ENCODE results near the gene CCDC87. TPM values are rescaled to one million over a fixed set of nuclear protein-coding genes. Genes with fewer than 3 reads are reported as not detected.

CCDC87 gene
- total and polyA plus RNA-seq, 2 experiments from 2014 or later: 0.39 to 1.2 TPM

DNA sequence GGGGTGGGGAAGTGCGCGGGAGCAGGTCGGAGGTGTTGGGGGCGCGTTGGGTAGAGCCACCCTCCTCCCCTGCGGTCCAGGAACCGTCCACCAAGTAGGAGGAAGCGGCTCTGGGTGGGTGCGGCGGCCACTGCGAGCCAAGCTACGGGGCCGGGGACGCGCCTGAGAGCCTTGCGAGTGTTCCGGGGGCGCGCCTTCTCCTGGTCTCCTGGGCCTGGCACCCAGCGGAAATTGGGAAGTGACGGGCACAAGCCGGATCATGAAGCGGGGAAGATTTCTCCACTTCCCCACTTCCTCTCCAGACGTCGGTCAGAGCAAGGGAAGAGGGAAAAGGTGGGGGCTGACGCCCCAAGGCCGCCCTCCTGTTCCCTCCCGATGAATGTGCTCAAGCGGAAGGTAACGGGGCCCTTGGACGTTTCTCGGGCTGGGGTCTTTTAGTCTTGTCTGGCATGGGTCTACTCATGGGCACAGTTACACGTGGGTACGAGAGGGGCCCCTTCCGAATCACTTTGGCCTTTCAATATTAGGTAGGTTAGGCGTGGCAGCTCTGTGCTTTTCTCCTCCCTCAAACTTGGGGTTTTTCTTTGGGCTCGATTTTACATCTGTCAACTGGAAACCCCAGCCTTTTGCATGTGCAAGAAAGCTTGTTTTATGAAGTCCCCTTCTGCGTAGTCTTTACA is 24.4 kb upstream of the CCDC87 start:
- TF ChIP-seq POLR2AphosphoS5 (IDR thresholded peaks at IDR 0.05; ENCODE audit: low read depth) (no peak), ZNF114 (CRISPR knock-in tag; IDR thresholded peaks at IDR 0.05) (no peak), NANOG (IDR thresholded peaks at IDR 0.05; ENCODE audit: borderline replicate concordance) (no peak), EZH2phosphoT487 (IDR thresholded peaks at IDR 0.05; ENCODE audit: unreplicated experiment) (no peak), JUNB (IDR thresholded peaks at IDR 0.05; ENCODE audit: unreplicated experiment) (no peak), CREB1 (CRISPR knock-in tag; IDR thresholded peaks at IDR 0.05; ENCODE audit: low read depth) (no peak), ZNF331 (CRISPR knock-in tag; IDR thresholded peaks at IDR 0.05; ENCODE audit: low read depth) (no peak), STAT1 (IDR thresholded peaks at IDR 0.05; ENCODE audit: unreplicated experiment) (no peak), EZH2 (IDR thresholded peaks at IDR 0.05; ENCODE audit: low read depth, unreplicated experiment) (no peak)
- TF ChIP-seq, protein P1, sequence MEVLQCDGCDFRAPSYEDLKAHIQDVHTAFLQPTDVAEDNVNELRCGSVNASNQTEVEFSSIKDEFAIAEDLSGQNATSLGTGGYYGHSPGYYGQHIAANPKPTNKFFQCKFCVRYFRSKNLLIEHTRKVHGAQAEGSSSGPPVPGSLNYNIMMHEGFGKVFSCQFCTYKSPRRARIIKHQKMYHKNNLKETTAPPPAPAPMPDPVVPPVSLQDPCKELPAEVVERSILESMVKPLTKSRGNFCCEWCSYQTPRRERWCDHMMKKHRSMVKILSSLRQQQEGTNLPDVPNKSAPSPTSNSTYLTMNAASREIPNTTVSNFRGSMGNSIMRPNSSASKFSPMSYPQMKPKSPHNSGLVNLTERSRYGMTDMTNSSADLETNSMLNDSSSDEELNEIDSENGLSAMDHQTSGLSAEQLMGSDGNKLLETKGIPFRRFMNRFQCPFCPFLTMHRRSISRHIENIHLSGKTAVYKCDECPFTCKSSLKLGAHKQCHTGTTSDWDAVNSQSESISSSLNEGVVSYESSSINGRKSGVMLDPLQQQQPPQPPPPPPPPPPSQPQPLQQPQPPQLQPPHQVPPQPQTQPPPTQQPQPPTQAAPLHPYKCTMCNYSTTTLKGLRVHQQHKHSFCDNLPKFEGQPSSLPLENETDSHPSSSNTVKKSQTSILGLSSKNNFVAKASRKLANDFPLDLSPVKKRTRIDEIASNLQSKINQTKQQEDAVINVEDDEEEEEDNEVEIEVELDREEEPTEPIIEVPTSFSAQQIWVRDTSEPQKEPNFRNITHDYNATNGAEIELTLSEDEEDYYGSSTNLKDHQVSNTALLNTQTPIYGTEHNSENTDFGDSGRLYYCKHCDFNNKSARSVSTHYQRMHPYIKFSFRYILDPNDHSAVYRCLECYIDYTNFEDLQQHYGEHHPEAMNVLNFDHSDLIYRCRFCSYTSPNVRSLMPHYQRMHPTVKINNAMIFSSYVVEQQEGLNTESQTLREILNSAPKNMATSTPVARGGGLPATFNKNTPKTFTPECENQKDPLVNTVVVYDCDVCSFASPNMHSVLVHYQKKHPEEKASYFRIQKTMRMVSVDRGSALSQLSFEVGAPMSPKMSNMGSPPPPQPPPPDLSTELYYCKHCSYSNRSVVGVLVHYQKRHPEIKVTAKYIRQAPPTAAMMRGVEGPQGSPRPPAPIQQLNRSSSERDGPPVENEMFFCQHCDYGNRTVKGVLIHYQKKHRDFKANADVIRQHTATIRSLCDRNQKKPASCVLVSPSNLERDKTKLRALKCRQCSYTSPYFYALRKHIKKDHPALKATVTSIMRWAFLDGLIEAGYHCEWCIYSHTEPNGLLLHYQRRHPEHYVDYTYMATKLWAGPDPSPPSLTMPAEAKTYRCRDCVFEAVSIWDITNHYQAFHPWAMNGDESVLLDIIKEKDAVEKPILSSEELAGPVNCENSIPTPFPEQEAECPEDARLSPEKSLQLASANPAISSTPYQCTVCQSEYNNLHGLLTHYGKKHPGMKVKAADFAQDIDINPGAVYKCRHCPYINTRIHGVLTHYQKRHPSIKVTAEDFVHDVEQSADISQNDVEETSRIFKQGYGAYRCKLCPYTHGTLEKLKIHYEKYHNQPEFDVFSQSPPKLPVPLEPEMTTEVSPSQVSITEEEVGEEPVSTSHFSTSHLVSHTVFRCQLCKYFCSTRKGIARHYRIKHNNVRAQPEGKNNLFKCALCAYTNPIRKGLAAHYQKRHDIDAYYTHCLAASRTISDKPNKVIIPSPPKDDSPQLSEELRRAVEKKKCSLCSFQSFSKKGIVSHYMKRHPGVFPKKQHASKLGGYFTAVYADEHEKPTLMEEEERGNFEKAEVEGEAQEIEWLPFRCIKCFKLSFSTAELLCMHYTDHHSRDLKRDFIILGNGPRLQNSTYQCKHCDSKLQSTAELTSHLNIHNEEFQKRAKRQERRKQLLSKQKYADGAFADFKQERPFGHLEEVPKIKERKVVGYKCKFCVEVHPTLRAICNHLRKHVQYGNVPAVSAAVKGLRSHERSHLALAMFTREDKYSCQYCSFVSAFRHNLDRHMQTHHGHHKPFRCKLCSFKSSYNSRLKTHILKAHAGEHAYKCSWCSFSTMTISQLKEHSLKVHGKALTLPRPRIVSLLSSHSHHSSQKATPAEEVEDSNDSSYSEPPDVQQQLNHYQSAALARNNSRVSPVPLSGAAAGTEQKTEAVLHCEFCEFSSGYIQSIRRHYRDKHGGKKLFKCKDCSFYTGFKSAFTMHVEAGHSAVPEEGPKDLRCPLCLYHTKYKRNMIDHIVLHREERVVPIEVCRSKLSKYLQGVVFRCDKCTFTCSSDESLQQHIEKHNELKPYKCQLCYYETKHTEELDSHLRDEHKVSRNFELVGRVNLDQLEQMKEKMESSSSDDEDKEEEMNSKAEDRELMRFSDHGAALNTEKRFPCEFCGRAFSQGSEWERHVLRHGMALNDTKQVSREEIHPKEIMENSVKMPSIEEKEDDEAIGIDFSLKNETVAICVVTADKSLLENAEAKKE (CRISPR knock-in tag; IDR thresholded peaks at IDR 0.05): no peak
- TF ChIP-seq, protein P2, sequence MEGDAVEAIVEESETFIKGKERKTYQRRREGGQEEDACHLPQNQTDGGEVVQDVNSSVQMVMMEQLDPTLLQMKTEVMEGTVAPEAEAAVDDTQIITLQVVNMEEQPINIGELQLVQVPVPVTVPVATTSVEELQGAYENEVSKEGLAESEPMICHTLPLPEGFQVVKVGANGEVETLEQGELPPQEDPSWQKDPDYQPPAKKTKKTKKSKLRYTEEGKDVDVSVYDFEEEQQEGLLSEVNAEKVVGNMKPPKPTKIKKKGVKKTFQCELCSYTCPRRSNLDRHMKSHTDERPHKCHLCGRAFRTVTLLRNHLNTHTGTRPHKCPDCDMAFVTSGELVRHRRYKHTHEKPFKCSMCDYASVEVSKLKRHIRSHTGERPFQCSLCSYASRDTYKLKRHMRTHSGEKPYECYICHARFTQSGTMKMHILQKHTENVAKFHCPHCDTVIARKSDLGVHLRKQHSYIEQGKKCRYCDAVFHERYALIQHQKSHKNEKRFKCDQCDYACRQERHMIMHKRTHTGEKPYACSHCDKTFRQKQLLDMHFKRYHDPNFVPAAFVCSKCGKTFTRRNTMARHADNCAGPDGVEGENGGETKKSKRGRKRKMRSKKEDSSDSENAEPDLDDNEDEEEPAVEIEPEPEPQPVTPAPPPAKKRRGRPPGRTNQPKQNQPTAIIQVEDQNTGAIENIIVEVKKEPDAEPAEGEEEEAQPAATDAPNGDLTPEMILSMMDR (conservative IDR thresholded peaks at IDR 0.05; ENCODE audit: low read depth in 2 of 2): no peak
- TF ChIP-seq, protein P3, sequence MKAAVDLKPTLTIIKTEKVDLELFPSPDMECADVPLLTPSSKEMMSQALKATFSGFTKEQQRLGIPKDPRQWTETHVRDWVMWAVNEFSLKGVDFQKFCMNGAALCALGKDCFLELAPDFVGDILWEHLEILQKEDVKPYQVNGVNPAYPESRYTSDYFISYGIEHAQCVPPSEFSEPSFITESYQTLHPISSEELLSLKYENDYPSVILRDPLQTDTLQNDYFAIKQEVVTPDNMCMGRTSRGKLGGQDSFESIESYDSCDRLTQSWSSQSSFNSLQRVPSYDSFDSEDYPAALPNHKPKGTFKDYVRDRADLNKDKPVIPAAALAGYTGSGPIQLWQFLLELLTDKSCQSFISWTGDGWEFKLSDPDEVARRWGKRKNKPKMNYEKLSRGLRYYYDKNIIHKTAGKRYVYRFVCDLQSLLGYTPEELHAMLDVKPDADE (IDR thresholded peaks at IDR 0.05): no peak
- TF ChIP-seq, protein P4, sequence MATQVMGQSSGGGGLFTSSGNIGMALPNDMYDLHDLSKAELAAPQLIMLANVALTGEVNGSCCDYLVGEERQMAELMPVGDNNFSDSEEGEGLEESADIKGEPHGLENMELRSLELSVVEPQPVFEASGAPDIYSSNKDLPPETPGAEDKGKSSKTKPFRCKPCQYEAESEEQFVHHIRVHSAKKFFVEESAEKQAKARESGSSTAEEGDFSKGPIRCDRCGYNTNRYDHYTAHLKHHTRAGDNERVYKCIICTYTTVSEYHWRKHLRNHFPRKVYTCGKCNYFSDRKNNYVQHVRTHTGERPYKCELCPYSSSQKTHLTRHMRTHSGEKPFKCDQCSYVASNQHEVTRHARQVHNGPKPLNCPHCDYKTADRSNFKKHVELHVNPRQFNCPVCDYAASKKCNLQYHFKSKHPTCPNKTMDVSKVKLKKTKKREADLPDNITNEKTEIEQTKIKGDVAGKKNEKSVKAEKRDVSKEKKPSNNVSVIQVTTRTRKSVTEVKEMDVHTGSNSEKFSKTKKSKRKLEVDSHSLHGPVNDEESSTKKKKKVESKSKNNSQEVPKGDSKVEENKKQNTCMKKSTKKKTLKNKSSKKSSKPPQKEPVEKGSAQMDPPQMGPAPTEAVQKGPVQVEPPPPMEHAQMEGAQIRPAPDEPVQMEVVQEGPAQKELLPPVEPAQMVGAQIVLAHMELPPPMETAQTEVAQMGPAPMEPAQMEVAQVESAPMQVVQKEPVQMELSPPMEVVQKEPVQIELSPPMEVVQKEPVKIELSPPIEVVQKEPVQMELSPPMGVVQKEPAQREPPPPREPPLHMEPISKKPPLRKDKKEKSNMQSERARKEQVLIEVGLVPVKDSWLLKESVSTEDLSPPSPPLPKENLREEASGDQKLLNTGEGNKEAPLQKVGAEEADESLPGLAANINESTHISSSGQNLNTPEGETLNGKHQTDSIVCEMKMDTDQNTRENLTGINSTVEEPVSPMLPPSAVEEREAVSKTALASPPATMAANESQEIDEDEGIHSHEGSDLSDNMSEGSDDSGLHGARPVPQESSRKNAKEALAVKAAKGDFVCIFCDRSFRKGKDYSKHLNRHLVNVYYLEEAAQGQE (IDR thresholded peaks at IDR 0.05; ENCODE audit: unreplicated experiment): no peak
- H2AFZ ChIP-seq: no peak overlapping the region
- no peaks in the 10 kb centered on the region for H3K27me3 ChIP-seq (ENCODE audit: insufficient read depth)
- H3K36me3 ChIP-seq (ENCODE audit: insufficient read depth): peaks cover 15% of the 10 kb centered on the region
- no peaks in the 10 kb centered on the region for H3K9me2 ChIP-seq (ENCODE audit: insufficient read depth)
- H3K4me1 ChIP-seq (ENCODE audit: insufficient read depth): peaks cover 25% of the 10 kb centered on the region
- H3K79me2 ChIP-seq (replicated peaks; ENCODE audit: insufficient read depth): peaks cover 70% of the 10 kb centered on the region
- DNase-seq (ENCODE audit: low spot score) (no peak), ATAC-seq (no peak)
- peak overlapping the region; percentile 97 for H3K4me3 Mint-ChIP-seq
- peak overlapping the region; percentile 100 for H3K4me2 ChIP-seq
- no peak overlapping the region for H3K27ac ChIP-seq (ENCODE audit: low read depth)
- no peaks in the 10 kb centered on the region for H3K9me3 Mint-ChIP-seq
- H3F3A ChIP-seq (replicated peaks; ENCODE audit: low read depth): peaks cover 15% of the 10 kb centered on the region; the same call in 1 of the 2 replicates
- H3K4me1 Mint-ChIP-seq: peaks cover 30% of the 10 kb centered on the region
- peaks cover 51% of the 10 kb centered on the region for H4K20me1 ChIP-seq (replicated peaks; ENCODE audit: insufficient read depth)
- peak overlapping the region; percentile 96 for H3K4me3 ChIP-seq
- H3K27me3 Mint-ChIP-seq (ENCODE audit: insufficient read depth, low read depth, poor library complexity): peaks cover 14% of the 10 kb centered on the region
- H3K27ac Mint-ChIP-seq: peak overlapping the region; percentile 100
- H3K36me3 Mint-ChIP-seq (ENCODE audit: low read depth): peaks cover 54% of the 10 kb centered on the region
